Endothelial cell of umbilical vein (primary cell): ENCODE data around the gene TNNI3K. TPM values are rescaled to one million over a fixed set of nuclear protein-coding genes. Genes with fewer than 3 reads are reported as not detected.

Experiments used
- BruUV-seq: library from RNA; stranded (reverse); fragments of 400-500 nt; replicated peaks from 2 replicates; lab custom pipeline; 2021; lab: Mats Ljungman, UMichigan
- CTCF ChIA-PET: fragments of 300-600, 350-600 bp; sonication (Branson Sonifier 250); formaldehyde crosslinking; loops from one replicate; lab custom pipeline; 2021; ENCODE audit warnings: antibody characterized with exemption, inconsistent platforms; lab: Charles Lee
- POLR2A ChIA-PET: fragments of 300-600, 350-600 bp; sonication (Branson Sonifier 250); formaldehyde crosslinking; loops from one replicate; lab custom pipeline; 2021; ENCODE audit warnings: antibody characterized with exemption, inconsistent platforms; lab: Charles Lee
- DNase-seq: peaks from one replicate; pipeline ENCODE4 v3.0.0-alpha.2; 2011; ENCODE audit warnings: low read depth, low spot score
- FAIRE-seq: peaks from 2 replicates; lab custom pipeline; 2011; peaks lifted over from hg19 to GRCh38; lab: Jason Lieb, UNC
- H2AFZ ChIP-seq: 2 replicates; pipeline ENCODE4 v1.6.0; 2012; ENCODE audit warnings: low read depth, low read length, control low read depth, inconsistent platforms
- H3K27ac ChIP-seq: 2 replicates; pipeline ENCODE4 v1.5.1; 2011; ENCODE audit warnings: low read depth, mild to moderate bottlenecking, control low read depth, low read length, moderate library complexity; ENCODE audit not compliant: insufficient read depth
- H3K27me3 ChIP-seq, 2 experiments: 2 replicates each; pipeline versions ENCODE4 v1.6.0 to v1.6.1; 2011; ENCODE audit warnings: low read length in 2 of 2, mixed read lengths in 1 of 2; ENCODE audit not compliant: control insufficient read depth in 2 of 2, insufficient read depth in 2 of 2
- H3K36me3 ChIP-seq, 2 experiments: 2 replicates in 1 of 2; 3 replicates in 1 of 2; pipeline ENCODE4 v1.5.1; 2011; ENCODE audit warnings: low read length in 2 of 2, mild to moderate bottlenecking in 1 of 2, moderate library complexity in 1 of 2; ENCODE audit not compliant: control insufficient read depth in 2 of 2, insufficient read depth in 2 of 2; ENCODE audit errors: extremely low read depth in 1 of 2
- H3K4me1 ChIP-seq: 3 replicates; pipeline ENCODE4 v1.5.1; 2011; ENCODE audit warnings: mild to moderate bottlenecking, low read length; ENCODE audit not compliant: control insufficient read depth, insufficient read depth; ENCODE audit errors: extremely low read depth
- H3K4me2 ChIP-seq: 2 replicates; pipeline ENCODE4 v1.6.1; 2011; ENCODE audit warnings: low read length, control low read depth, mixed read lengths; ENCODE audit not compliant: insufficient read depth
- H3K4me3 ChIP-seq, 3 experiments: fragments of 200-600 bp in 1 of 3; sonication (generic), shearing (Covaris generic) in 1 of 3; replicated peaks in 1 of 3; 2 replicates each; pipeline ENCODE4 v1.5.1; 2011 to 2016; ENCODE audit warnings: control low read depth in 3 of 3, low read length in 3 of 3, mild to moderate bottlenecking in 2 of 3, inconsistent platforms in 1 of 3, low read depth in 1 of 3, moderate library complexity in 1 of 3; ENCODE audit not compliant: insufficient read depth in 1 of 3
- H3K79me2 ChIP-seq: 2 replicates; pipeline ENCODE4 v1.6.0; 2012; ENCODE audit warnings: low read length, inconsistent platforms; ENCODE audit not compliant: control insufficient read depth, insufficient read depth
- H3K9ac ChIP-seq: replicated peaks from 2 replicates; pipeline ENCODE3; 2011; ENCODE audit warnings: low read length, control low read depth; ENCODE audit not compliant: insufficient read depth; ENCODE audit errors: extremely low read depth
- H3K9me1 ChIP-seq: replicated peaks from 3 replicates; pipeline ENCODE4 v1.6.0; 2011; ENCODE audit warnings: mild to moderate bottlenecking, low read length; ENCODE audit not compliant: control insufficient read depth, insufficient read depth; ENCODE audit errors: extremely low read depth
- H3K9me3 ChIP-seq: replicated peaks from 2 replicates; pipeline ENCODE4 v1.5.1; 2012; ENCODE audit warnings: low read length, inconsistent platforms; ENCODE audit not compliant: control insufficient read depth, insufficient read depth
- H4K20me1 ChIP-seq: replicated peaks from 2 replicates; pipeline ENCODE3; 2011; ENCODE audit warnings: mild to moderate bottlenecking, low read length; ENCODE audit not compliant: control insufficient read depth, insufficient read depth; ENCODE audit errors: extremely low read depth
- CTCF ChIP-seq, 2 donors: IDR thresholded peaks; 1 replicate in 1 of 2; 2 replicates in 1 of 2; pipeline ENCODE4 v1.5.1; 2011; ENCODE audit warnings: low read length in 2 of 2, mild to moderate bottlenecking in 2 of 2, moderate library complexity in 2 of 2, control low read depth in 1 of 2, inconsistent platforms in 1 of 2, low read depth in 1 of 2; ENCODE audit not compliant: insufficient read depth in 1 of 2; ENCODE audit errors: extremely low read depth in 1 of 2
- EZH2 ChIP-seq: IDR thresholded peaks from 2 replicates; pipeline ENCODE4 v1.6.1; 2012; ENCODE audit warnings: borderline replicate concordance, low read depth, mild to moderate bottlenecking, moderate library complexity, low read length, inconsistent platforms; ENCODE audit not compliant: severe bottlenecking
- FOS ChIP-seq: IDR thresholded peaks from 2 replicates; pipeline ENCODE4 v1.6.1; 2011; ENCODE audit warnings: mild to moderate bottlenecking, low read length, moderate library complexity, borderline replicate concordance; ENCODE audit not compliant: insufficient read depth
- GATA2 ChIP-seq: IDR thresholded peaks from 2 replicates; pipeline ENCODE4 v1.7.0; 2011; ENCODE audit warnings: low read depth, mild to moderate bottlenecking, moderate library complexity, mixed read lengths, low read length; ENCODE audit not compliant: insufficient read length, insufficient read depth
- JUN ChIP-seq: IDR thresholded peaks from 2 replicates; pipeline ENCODE4 v1.6.1; 2011; ENCODE audit warnings: borderline replicate concordance, low read depth; ENCODE audit not compliant: insufficient read length, insufficient read depth
- MAX ChIP-seq: IDR thresholded peaks from 2 replicates; pipeline ENCODE4 v1.6.1; 2011; ENCODE audit not compliant: insufficient read depth, insufficient read length
- MYC ChIP-seq: IDR thresholded peaks from one replicate; pipeline ENCODE4 v1.6.1; 2011; ENCODE audit warnings: mild to moderate bottlenecking, low read depth, low read length
- POLR2A ChIP-seq: IDR thresholded peaks from 2 replicates; pipeline ENCODE4 v1.6.1; 2012; ENCODE audit warnings: low read depth, mild to moderate bottlenecking, control low read depth, low read length
- POLR2AphosphoS5 ChIP-seq: IDR thresholded peaks from 2 replicates; pipeline ENCODE4 v1.6.1; 2012; ENCODE audit warnings: low read depth, mild to moderate bottlenecking, control low read depth, low read length, moderate library complexity; ENCODE audit not compliant: insufficient read depth
- dilution Hi-C: fragments of 300-500 bp; cut with MboI; formaldehyde crosslinking; loops from one replicate; pipeline ENCODE4 v1.15.0; 2019; ENCODE audit warnings: low sequenced_read_pairs; ENCODE audit not compliant: extremely low pct_ligation_motif_present
- intact Hi-C: fragments of 100-400 bp; cut with micrococcal nuclease; formaldehyde crosslinking; loops from one replicate; pipeline ENCODE4 v1.10.0; 2022
- polyA plus RNA-seq, 4 experiments: library from polyadenylated mRNA; depleted of rRNA in 3 of 4; stranded (reverse) in 3 of 4; unstranded in 1 of 4; fragments of >200 nt; gene quantifications; 2 replicates each; pipeline versions ENCODE4 v1.2.1 to v1.2.3, GENCODE V29; 2011 to 2012; ENCODE audit warnings: missing spikeins in 1 of 4
- total RNA-seq: library from RNA; stranded (reverse); gene quantifications from 2 replicates; pipeline ENCODE4 v1.2.3, GENCODE V29; 2021

The TNNI3K gene
- total and polyA plus RNA-seq, 2 donors (not counting 3 experiments of a cell fraction or from before 2014, with no cell fraction given) = 0.69 TPM; not detected in 1

GRCh38 chr1:74392186-74392585 lies 157.0 kb downstream of the TNNI3K start:
- Histone ChIP-seq H4K20me1 (no peaks in the 10 kb centered on the region), H3K4me3 (no peak overlapping the region), H3K9me1 (no peaks in the 10 kb centered on the region), H3K4me2 (no peak overlapping the region), H2AFZ (no peak overlapping the region), H3K27me3 (no peaks in the 10 kb centered on the region), H3K9me3 (no peaks in the 10 kb centered on the region), H3K36me3 (no peaks in the 10 kb centered on the region), H3K79me2 (no peaks in the 10 kb centered on the region), H3K27ac (no peak overlapping the region), H3K9ac (no peak overlapping the region), H3K4me1 (no peaks in the 10 kb centered on the region)
- dilution Hi-C loops (no loop called here), intact Hi-C loops (no loop called here)
- no TSS peak for BruUV-seq
- ChIA-PET POLR2A (no interaction called here), CTCF (no interaction called here)
- DNase-seq = no peak
- TF ChIP-seq MYC = no peak
- FAIRE-seq = no peak

GRCh38 chr1:74392840-74393239 lies 157.7 kb downstream of the TNNI3K start:
- Histone ChIP-seq H3K9ac (no peak overlapping the region), H3K79me2 (no peaks in the 10 kb centered on the region), H3K27ac (no peak overlapping the region), H3K9me1 (no peaks in the 10 kb centered on the region), H3K4me2 (no peak overlapping the region), H3K4me1 (no peaks in the 10 kb centered on the region), H4K20me1 (no peaks in the 10 kb centered on the region), H2AFZ (no peak overlapping the region), H3K4me3 (no peak overlapping the region), H3K9me3 (no peaks in the 10 kb centered on the region), H3K27me3 (no peaks in the 10 kb centered on the region), H3K36me3 (no peaks in the 10 kb centered on the region)
- POLR2A ChIA-PET = no interaction called here
- FAIRE-seq = no peak
- CTCF ChIA-PET = no interaction called here
- no TSS peak for BruUV-seq
- intact Hi-C loops = no loop called here
- dilution Hi-C loops = no loop called here
- no peak for DNase-seq
- no peak for TF ChIP-seq EZH2
- no peak for TF ChIP-seq MAX
- TF ChIP-seq POLR2AphosphoS5 = no peak
- no peak for TF ChIP-seq MYC
- TF ChIP-seq POLR2A = no peak
- TF ChIP-seq FOS = no peak
- no peak for TF ChIP-seq CTCF (IDR thresholded peaks at IDR 0.05; ENCODE audit: extremely low read depth in 1 of 2, insufficient read depth in 1 of 2, low read depth in 1 of 2, low read length in 2 of 2)
- no peak for TF ChIP-seq GATA2
- TF ChIP-seq JUN = no peak
